Thyroid gland (tissue), 4 donors: ENCODE measurements around the gene PCYT2. TPM values are rescaled to one million over a fixed set of nuclear protein-coding genes. Genes with fewer than 3 reads are reported as not detected.

Source experiments
- DNase-seq, 2 donors: peaks; one replicate each; pipeline ENCODE4 v3.0.0-alpha.2; 2019
- H3K27ac ChIP-seq, 3 donors: fragments of 200-600 bp; sonication (generic); 1 replicate in 2 of 3; 2 replicates in 1 of 3; pipeline ENCODE4 v1.5.1; 2016 to 2019; ENCODE audit warnings: mild to moderate bottlenecking in 1 of 3, moderate library complexity in 1 of 3
- H3K27me3 ChIP-seq: fragments of 200-600 bp; sonication (generic); one replicate; pipeline ENCODE4 v1.5.1; 2019
- H3K36me3 ChIP-seq, 2 donors: fragments of 200-600 bp; sonication (generic); one replicate each; pipeline ENCODE4 v1.5.1; 2016 to 2019
- H3K4me1 ChIP-seq, 2 donors: fragments of 200-600 bp; sonication (generic); one replicate each; pipeline ENCODE4 v1.5.1; 2017 to 2019
- H3K4me3 ChIP-seq, 3 donors: fragments of 200-600 bp; sonication (generic); replicated peaks in 1 of 3; 1 replicate in 2 of 3; 2 replicates in 1 of 3; pipeline ENCODE4 v1.5.1; 2016; ENCODE audit warnings: mild to moderate bottlenecking in 1 of 3
- H3K9me3 ChIP-seq: fragments of 200-600 bp; sonication (generic); one replicate; pipeline ENCODE4 v1.5.1; 2017
- CTCF ChIP-seq, 6 experiments: fragments of 200-600 bp in 3 of 6; fragments of 450-650 bp in 3 of 6; sonication (generic) in 3 of 6; IDR thresholded peaks; one replicate each; pipeline ENCODE4 v1.5.1; 2016 to 2019; ENCODE audit warnings: antibody characterized with exemption in 6 of 6, mild to moderate bottlenecking in 2 of 6, inconsistent platforms in 1 of 6, moderate library complexity in 1 of 6
- POLR2A ChIP-seq, 2 donors: fragments of 450-650 bp; IDR thresholded peaks; one replicate each; pipeline ENCODE4 v1.6.1; 2017; ENCODE audit warnings: antibody characterized with exemption in 2 of 2, mild to moderate bottlenecking in 2 of 2, moderate library complexity in 1 of 2
- WGBS, 2 donors: methylation state at CpG; one replicate each; pipeline ENCODE4 v1.1.5; 2017; 5-methylcytosine and 5-hydroxymethylcytosine counted together
- intact Hi-C: fragments of 100-400 bp; cut with DNase I; formaldehyde crosslinking; loops from one replicate; pipeline ENCODE4 v1.15.1; 2023
- total RNA-seq, 4 donors: library from RNA; depleted of rRNA; stranded (reverse); fragments of >200 nt; gene quantifications; one replicate each; pipeline ENCODE4 v1.2.3, GENCODE V29; 2016

PCYT2 gene
- total RNA-seq, 4 donors from 2014 or later: 30.4 to 36.5 (median 34.2) TPM

- H3K36me3 ChIP-seq: no peaks in the 10 kb centered on the region
- no peaks in the 10 kb centered on the region for H3K27me3 ChIP-seq
- WGBS, 2 donors: 88 to 92% methylated on average over 24 to 44 of the region's 56 CpGs
- no peak overlapping the region for H3K4me3 ChIP-seq
- H3K27ac ChIP-seq: no peak overlapping the region
- no peaks in the 10 kb centered on the region for H3K9me3 ChIP-seq
- no peak for DNase-seq
- intact Hi-C loops: no loop called here
- TF ChIP-seq POLR2A (IDR thresholded peaks at IDR 0.05): no peak
- TF ChIP-seq CTCF (IDR thresholded peaks at IDR 0.05): no peak
- peaks cover 0 to 11% of the 10 kb centered on the region in 2 donors for H3K4me1 ChIP-seq
Observed at GRCh38 chr17:81940538-81941483, 29.6 kb upstream of the PCYT2 start.

- Histone ChIP-seq H3K4me3 (no peak overlapping the region), H3K9me3 (no peaks in the 10 kb centered on the region), H3K27ac (no peak overlapping the region), H3K36me3 (no peaks in the 10 kb centered on the region), H3K4me1 (peaks cover 0 to 11% of the 10 kb centered on the region in 2 donors), H3K27me3 (no peaks in the 10 kb centered on the region)
- intact Hi-C loops: no loop called here
- TF ChIP-seq CTCF (IDR thresholded peaks at IDR 0.05) (no peak), POLR2A (IDR thresholded peaks at IDR 0.05) (no peak)
- peak; percentile 18 to 25 for DNase-seq
- WGBS, 2 donors: 55 to 67% methylated on average over 3 to 21 of the region's 21 CpGs
Observed at GRCh38 chr17:81939881-81940385, 28.7 kb upstream of the PCYT2 start.

- WGBS, 2 donors: 85 to 100% methylated on average over 2 to 9 of the region's 15 CpGs
- H3K4me3 ChIP-seq: no peak overlapping the region
- TF ChIP-seq POLR2A (IDR thresholded peaks at IDR 0.05) (no peak), CTCF (IDR thresholded peaks at IDR 0.05) (no peak)
- H3K27me3 ChIP-seq: no peaks in the 10 kb centered on the region
- H3K4me1 ChIP-seq: peaks cover 0 to 11% of the 10 kb centered on the region in 2 donors
- no peaks in the 10 kb centered on the region for H3K36me3 ChIP-seq
- H3K9me3 ChIP-seq: no peaks in the 10 kb centered on the region
- intact Hi-C loops: no loop called here
- DNase-seq: no peak
- no peak overlapping the region for H3K27ac ChIP-seq
Observed at GRCh38 chr17:81939218-81939617, 28.0 kb upstream of the PCYT2 start.

- Histone ChIP-seq H3K4me3 (no peak overlapping the region), H3K4me1 (peaks cover 0 to 11% of the 10 kb centered on the region in 2 donors), H3K9me3 (no peaks in the 10 kb centered on the region), H3K27ac (no peak overlapping the region), H3K36me3 (no peaks in the 10 kb centered on the region), H3K27me3 (no peaks in the 10 kb centered on the region)
- 84 to 96% methylated on average over 3 to 5 of the region's 6 CpGs for WGBS, 2 donors
- DNase-seq: no peak
- intact Hi-C loops: no loop called here
- no peak for TF ChIP-seq POLR2A (IDR thresholded peaks at IDR 0.05)
- no peak for TF ChIP-seq CTCF (IDR thresholded peaks at IDR 0.05)
Observed at GRCh38 chr17:81935709-81936084, 24.5 kb upstream of the PCYT2 start.
